IMR-90 (cell line): Measurements from ENCODE around the gene FCRLB. TPM values are rescaled to one million over a fixed set of nuclear protein-coding genes. Genes with fewer than 3 reads are reported as not detected.

ENCODE experiments used
- ATAC-seq: fragments of 200-7000 bp; cut with Tn5 transposase; 2 replicates; pipeline ENCODE4 v1.9.1; 2020; ENCODE audit warnings: low read depth, mild to moderate bottlenecking, moderate library complexity
- BruUV-seq: library from RNA; stranded (reverse); fragments of 400-500 nt; replicated peaks from 2 replicates; lab custom pipeline; 2021; lab: Mats Ljungman, UMichigan
- CTCF ChIA-PET: fragments of 300-600 bp; formaldehyde crosslinking; extraction: SDS; loops from one replicate; lab custom pipeline; 2021; ENCODE audit warnings: antibody characterized with exemption; lab: Yijun Ruan, JAX
- POLR2A ChIA-PET: fragments of 300-600 bp; sonication (Branson Sonifier 250); formaldehyde crosslinking; loops from one replicate; lab custom pipeline; 2022; ENCODE audit warnings: antibody characterized with exemption; ENCODE audit not compliant: unreplicated experiment; lab: Charles Lee
- DNase-seq: peaks from one replicate; pipeline ENCODE4 v3.0.0; 2013
- H2AFZ ChIP-seq: replicated peaks from 2 replicates; pipeline ENCODE3; 2013; ENCODE audit warnings: low read length, mild to moderate bottlenecking; ENCODE audit not compliant: poor library complexity
- H2AK5ac ChIP-seq: 2 replicates; pipeline ENCODE4 v1.6.1; 2013; ENCODE audit warnings: low read depth, low read length, inconsistent platforms
- H2AK9ac ChIP-seq: replicated peaks from 2 replicates; pipeline ENCODE3; 2013; ENCODE audit warnings: mild to moderate bottlenecking, low read depth, low read length, moderate library complexity; ENCODE audit not compliant: poor library complexity
- H2BK120ac ChIP-seq: 2 replicates; pipeline ENCODE4 v1.6.1; 2013; ENCODE audit warnings: low read depth, low read length, inconsistent platforms
- H2BK15ac ChIP-seq: 3 replicates; pipeline ENCODE4 v1.6.1; 2013; ENCODE audit warnings: low read depth, low read length, inconsistent platforms
- H2BK20ac ChIP-seq: 2 replicates; pipeline ENCODE4 v1.6.1; 2013; ENCODE audit warnings: low read depth, mild to moderate bottlenecking, inconsistent platforms, low read length, moderate library complexity
- H2BK5ac ChIP-seq: 2 replicates; pipeline ENCODE4 v1.6.1; 2013; ENCODE audit warnings: mild to moderate bottlenecking, low read depth, low read length, inconsistent platforms; ENCODE audit not compliant: poor library complexity, severe bottlenecking
- H3K14ac ChIP-seq: replicated peaks from 2 replicates; pipeline ENCODE4 v1.6.1; 2013; ENCODE audit warnings: low read depth, low read length, inconsistent platforms
- H3K18ac ChIP-seq: 2 replicates; pipeline ENCODE4 v1.6.1; 2013; ENCODE audit warnings: low read depth, low read length, control low read depth
- H3K23ac ChIP-seq: 2 replicates; pipeline ENCODE4 v1.6.1; 2013; ENCODE audit warnings: low read depth, low read length, inconsistent platforms
- H3K27ac ChIP-seq: 2 replicates; pipeline ENCODE4 v1.5.1; 2013; ENCODE audit warnings: mild to moderate bottlenecking, control low read depth, low read length; ENCODE audit not compliant: insufficient read depth
- H3K27me3 ChIP-seq: 2 replicates; pipeline ENCODE4 v1.6.1; 2013; ENCODE audit warnings: low read length; ENCODE audit not compliant: control insufficient read depth, insufficient read depth
- H3K36me3 ChIP-seq: 2 replicates; pipeline ENCODE4 v1.6.1; 2013; ENCODE audit warnings: low read length, mixed read lengths; ENCODE audit not compliant: control insufficient read depth, insufficient read depth
- H3K4ac ChIP-seq: 2 replicates; pipeline ENCODE4 v1.6.1; 2013; ENCODE audit warnings: low read depth, low read length, inconsistent platforms
- H3K4me1 ChIP-seq: 2 replicates; pipeline ENCODE4 v1.6.1; 2013; ENCODE audit warnings: low read length, mixed read lengths; ENCODE audit not compliant: control insufficient read depth, insufficient read depth
- H3K4me2 ChIP-seq: 2 replicates; pipeline ENCODE4 v1.6.1; 2013; ENCODE audit warnings: low read depth, mild to moderate bottlenecking, control low read depth, low read length, moderate library complexity
- H3K4me3 ChIP-seq: 2 replicates; pipeline ENCODE4 v1.5.1; 2013; ENCODE audit warnings: low read depth, mild to moderate bottlenecking, control low read depth, low read length, moderate library complexity; ENCODE audit not compliant: insufficient read depth
- H3K56ac ChIP-seq: 2 replicates; pipeline ENCODE4 v1.6.1; 2013; ENCODE audit warnings: low read length, inconsistent platforms; ENCODE audit not compliant: insufficient read depth; ENCODE audit errors: extremely low read depth
- H3K79me1 ChIP-seq, 2 experiments: 2 replicates each; pipeline ENCODE4 v1.6.1; 2013; ENCODE audit warnings: low read length in 2 of 2, inconsistent platforms in 1 of 2, low read depth in 1 of 2
- H3K9ac ChIP-seq: 2 replicates; pipeline ENCODE4 v1.6.1; 2013; ENCODE audit warnings: low read depth, low read length, control low read depth
- H3K9me1 ChIP-seq: 2 replicates; pipeline ENCODE4 v1.6.1; 2013; ENCODE audit warnings: low read length, inconsistent platforms; ENCODE audit not compliant: insufficient read depth
- H3K9me3 ChIP-seq: 2 replicates; pipeline ENCODE4 v1.6.1; 2013; ENCODE audit warnings: low read length; ENCODE audit not compliant: control insufficient read depth, insufficient read depth
- H4K20me1 ChIP-seq: 2 replicates; pipeline ENCODE4 v1.6.1; 2013; ENCODE audit warnings: low read length, inconsistent platforms; ENCODE audit not compliant: insufficient read depth
- H4K5ac ChIP-seq: 2 replicates; pipeline ENCODE4 v1.6.1; 2013; ENCODE audit warnings: mild to moderate bottlenecking, low read depth, low read length, control low read depth
- H4K8ac ChIP-seq, 2 experiments: 2 replicates each; pipeline ENCODE4 v1.6.1; 2013; ENCODE audit warnings: low read depth in 2 of 2, low read length in 2 of 2, control low read depth in 1 of 2, inconsistent platforms in 1 of 2
- H4K91ac ChIP-seq: 2 replicates; pipeline ENCODE4 v1.6.1; 2013; ENCODE audit warnings: low read depth, low read length, inconsistent platforms; ENCODE audit not compliant: insufficient read depth
- BHLHE40 ChIP-seq: fragments of 150-350 bp; IDR thresholded peaks from 2 replicates; pipeline ENCODE4 v1.6.1; 2016; ENCODE audit warnings: mild to moderate bottlenecking, low read depth, low read length
- CEBPB ChIP-seq: IDR thresholded peaks from 2 replicates; pipeline ENCODE4 v1.6.1; 2012; ENCODE audit warnings: low read depth, low read length, improper control_type of control experiment
- CHD1 ChIP-seq: IDR thresholded peaks from 2 replicates; pipeline ENCODE4 v1.6.1; 2012; ENCODE audit warnings: low read depth, low read length, improper control_type of control experiment
- CTCF ChIP-seq: conservative IDR thresholded peaks from 2 replicates; pipeline ENCODE4 v1.5.1; 2012; ENCODE audit warnings: mild to moderate bottlenecking, low read depth, low read length, improper control_type of control experiment
- ELK1 ChIP-seq: fragments of 150-350 bp; IDR thresholded peaks from 2 replicates; pipeline ENCODE4 v1.6.1; 2016; ENCODE audit warnings: low read depth, mild to moderate bottlenecking, low read length, moderate library complexity, borderline replicate concordance
- FOS ChIP-seq: fragments of 150-350 bp; IDR thresholded peaks from 2 replicates; pipeline ENCODE4 v1.6.1; 2016; ENCODE audit warnings: low read depth, low read length
- MAFK ChIP-seq: IDR thresholded peaks from 2 replicates; pipeline ENCODE4 v1.6.1; 2012; ENCODE audit warnings: low read depth, low read length, improper control_type of control experiment
- MAZ ChIP-seq: IDR thresholded peaks from 2 replicates; pipeline ENCODE4 v1.6.1; 2012; ENCODE audit warnings: low read depth, mild to moderate bottlenecking, low read length, improper control_type of control experiment, moderate library complexity, borderline replicate concordance
- MXI1 ChIP-seq: IDR thresholded peaks from 2 replicates; pipeline ENCODE4 v1.6.1; 2012; ENCODE audit warnings: low read depth, mild to moderate bottlenecking, low read length, moderate library complexity, borderline replicate concordance
- NFE2L2 ChIP-seq: fragments of 150-350 bp; IDR thresholded peaks from 2 replicates; pipeline ENCODE4 v1.6.1; 2016; ENCODE audit warnings: low read depth, mild to moderate bottlenecking, low read length
- POLR2A ChIP-seq: IDR thresholded peaks from 2 replicates; pipeline ENCODE4 v1.6.1; 2012; ENCODE audit warnings: mild to moderate bottlenecking, low read depth, low read length
- RAD21 ChIP-seq: IDR thresholded peaks from 2 replicates; pipeline ENCODE4 v1.6.1; 2012; ENCODE audit warnings: low read length, improper control_type of control experiment
- RCOR1 ChIP-seq: IDR thresholded peaks from 2 replicates; pipeline ENCODE4 v1.6.1; 2012; ENCODE audit warnings: mild to moderate bottlenecking, low read length, improper control_type of control experiment; ENCODE audit not compliant: insufficient replicate concordance
- RFX5 ChIP-seq: IDR thresholded peaks from 2 replicates; pipeline ENCODE4 v1.8.0; 2012; ENCODE audit warnings: low read depth, mild to moderate bottlenecking, low read length, moderate library complexity
- SMC3 ChIP-seq: fragments of 150-350 bp; IDR thresholded peaks from 2 replicates; pipeline ENCODE4 v1.6.1; 2016; ENCODE audit warnings: low read depth, mild to moderate bottlenecking, antibody characterized with exemption, low read length, moderate library complexity
- USF2 ChIP-seq: fragments of 150-350 bp; IDR thresholded peaks from 2 replicates; pipeline ENCODE4 v1.6.1; 2017; ENCODE audit warnings: mild to moderate bottlenecking, antibody characterized with exemption, low read length, low read depth
- WGBS, 2 experiments: methylation state at CpG; one replicate each; pipeline versions ENCODE4 v1.1.5 to v1.1.7; 2013; ENCODE audit warnings: missing lambda C conversion rate in 2 of 2; ENCODE audit not compliant: insufficient read length in 1 of 2; ENCODE audit errors: extremely low coverage in 2 of 2; 5-methylcytosine and 5-hydroxymethylcytosine counted together
- dilution Hi-C: fragments of 300-500 bp; cut with HindIII; formaldehyde crosslinking; loops from one replicate; pipeline ENCODE4 v1.14.3; 2018; ENCODE audit warnings: low sequenced_read_pairs; ENCODE audit not compliant: unreplicated experiment
- in situ Hi-C: fragments of 300-500 bp; cut with MboI; formaldehyde crosslinking; loops from 3 replicates; pipeline ENCODE4 v1.14.3; 2019; ENCODE audit warnings: low sequenced_read_pairs, inconsistent platforms, mixed read lengths
- intact Hi-C: fragments of 100-400 bp; cut with micrococcal nuclease; formaldehyde crosslinking; loops from 2 replicates; pipeline ENCODE4 v1.10.0; 2022
- polyA plus RNA-seq, 3 experiments: library from polyadenylated mRNA; depleted of rRNA; stranded (reverse); fragments of >200 nt; gene quantifications; 2 replicates each; pipeline ENCODE4 v1.2.3, GENCODE V29; 2012; ENCODE audit warnings: low replicate concordance in 1 of 3
- total RNA-seq: library from RNA; depleted of rRNA; stranded (reverse); fragments of >200 nt; gene quantifications from 2 replicates; pipeline ENCODE4 v1.2.3, GENCODE V29; 2012

FCRLB gene
- total and polyA plus RNA-seq, 2 of the 4 experiments (the other 2 are of a cell fraction) = 0.90 to 2.2 TPM

- BruUV-seq = no TSS peak
- Histone ChIP-seq H3K4ac (no peak overlapping the region), H3K14ac (no peak overlapping the region), H3K79me1 (no peaks in the 10 kb centered on the region), H2AK9ac (no peak overlapping the region), H3K4me1 (peaks cover 2% of the 10 kb centered on the region), H4K91ac (no peak overlapping the region), H3K18ac (no peak overlapping the region), H4K20me1 (no peaks in the 10 kb centered on the region), H2BK5ac (no peak overlapping the region), H3K4me2 (no peak overlapping the region), H3K56ac (no peak overlapping the region), H3K9ac (no peak overlapping the region), H3K4me3 (no peak overlapping the region), H2AFZ (no peak overlapping the region), H4K8ac (no peak overlapping the region), H2BK20ac (no peak overlapping the region), H3K9me3 (no peaks in the 10 kb centered on the region), H3K27ac (no peak overlapping the region), H3K27me3 (no peaks in the 10 kb centered on the region), H2AK5ac (no peak overlapping the region), H4K5ac (no peak overlapping the region), H2BK120ac (no peak overlapping the region), H3K23ac (no peak overlapping the region), H3K9me1 (peaks cover 13% of the 10 kb centered on the region), H3K36me3 (no peaks in the 10 kb centered on the region), H2BK15ac (no peak overlapping the region)
- no peak for ATAC-seq
- intact Hi-C loops (no loop called here), dilution Hi-C loops (no loop called here), in situ Hi-C loops (no loop called here)
- WGBS, 2 experiments = no CpG with 5 or more reads among the region's 1 CpG
- ChIA-PET POLR2A (no interaction called here), CTCF (interaction anchor here (0.7 kb wide), 1 partner anchor 9 kb away, joined by 3 read pairs; no protein-coding TSS in a partner anchor)
- TF ChIP-seq CEBPB = no peak
- no peak for TF ChIP-seq RCOR1
- TF ChIP-seq RFX5 = no peak
- no peak for TF ChIP-seq RAD21
- no peak for TF ChIP-seq MAZ
- no peak for TF ChIP-seq SMC3
- TF ChIP-seq POLR2A = no peak
- TF ChIP-seq CHD1 = no peak
- no peak for TF ChIP-seq CTCF
- no peak for TF ChIP-seq USF2
- no peak for TF ChIP-seq FOS
- TF ChIP-seq MXI1 = no peak
- no peak for TF ChIP-seq ELK1
- no peak for TF ChIP-seq NFE2L2
- TF ChIP-seq BHLHE40 = no peak
- no peak for TF ChIP-seq MAFK
- no peak for DNase-seq
These were observed 2.1 kb upstream of the FCRLB start for GRCh38 chr1:161719325-161719611.
